DND-41 (cell line): ENCODE results near the gene BBS5.

Experiments used
- ATAC-seq: fragments of 200-7000 bp; cut with Tn5 transposase; 3 replicates; pipeline ENCODE4 v1.9.1; 2021; ENCODE audit warnings: low read depth; ENCODE audit not compliant: insufficient read depth
- DNase-seq: peaks from one replicate; pipeline ENCODE4 v3.0.0-alpha.2; 2020
- H2AFZ ChIP-seq: 2 replicates; pipeline ENCODE4 v1.6.0; 2012; ENCODE audit warnings: low read depth, low read length
- H3K27ac ChIP-seq: 2 replicates; pipeline ENCODE4 v1.5.1; 2012; ENCODE audit warnings: low read length, inconsistent platforms
- H3K27me3 ChIP-seq: fragments of 200-600 bp; sonication (generic); 2 replicates; pipeline ENCODE4 v1.6.0; 2012; ENCODE audit warnings: low read length, mild to moderate bottlenecking, inconsistent platforms; ENCODE audit not compliant: insufficient read depth, poor library complexity
- H3K36me3 ChIP-seq: 2 replicates; pipeline ENCODE4 v1.5.1; 2012; ENCODE audit warnings: low read length, inconsistent platforms; ENCODE audit not compliant: insufficient read depth
- H3K4me1 ChIP-seq: 2 replicates; pipeline ENCODE4 v1.5.1; 2012; ENCODE audit warnings: mild to moderate bottlenecking, low read length; ENCODE audit not compliant: insufficient read depth
- H3K4me2 ChIP-seq: 2 replicates; pipeline ENCODE4 v1.6.0; 2012; ENCODE audit warnings: mild to moderate bottlenecking, moderate library complexity, low read length, inconsistent platforms; ENCODE audit not compliant: insufficient read depth
- H3K4me3 ChIP-seq, 2 experiments: fragments of 200-600 bp in 1 of 2; shearing (Covaris generic) in 1 of 2; 2 replicates each; pipeline ENCODE4 v1.5.1; 2012 to 2016; ENCODE audit warnings: inconsistent platforms in 2 of 2, low read length in 2 of 2, mild to moderate bottlenecking in 2 of 2, low read depth in 1 of 2, moderate library complexity in 1 of 2
- H3K79me2 ChIP-seq: 2 replicates; pipeline ENCODE4 v1.6.0; 2012; ENCODE audit warnings: low read length, inconsistent platforms; ENCODE audit not compliant: insufficient read depth
- H3K9ac ChIP-seq: 2 replicates; pipeline ENCODE4 v1.6.0; 2012; ENCODE audit warnings: low read depth, mild to moderate bottlenecking, inconsistent platforms, low read length, moderate library complexity
- H3K9me3 ChIP-seq: 2 replicates; pipeline ENCODE4 v1.5.1; 2012; ENCODE audit warnings: low read length, moderate library complexity, mild to moderate bottlenecking, inconsistent platforms; ENCODE audit not compliant: insufficient read depth, severe bottlenecking
- H4K20me1 ChIP-seq: 2 replicates; pipeline ENCODE4 v1.6.0; 2012; ENCODE audit warnings: low read length; ENCODE audit not compliant: insufficient read depth
- EZH2 ChIP-seq: IDR thresholded peaks from 3 replicates; pipeline ENCODE4 v1.6.1; 2012; ENCODE audit warnings: borderline replicate concordance, low read depth, mild to moderate bottlenecking, moderate library complexity, low read length, inconsistent platforms; ENCODE audit not compliant: severe bottlenecking
- TF ChIP-seq, protein P1 (sequence below): IDR thresholded peaks from 2 replicates; pipeline ENCODE4 v1.5.1; 2012; ENCODE audit warnings: borderline replicate concordance, low read length, moderate library complexity, mild to moderate bottlenecking; ENCODE audit not compliant: poor library complexity, severe bottlenecking; ENCODE audit errors: extremely low read depth

Gene BBS5

DNA sequence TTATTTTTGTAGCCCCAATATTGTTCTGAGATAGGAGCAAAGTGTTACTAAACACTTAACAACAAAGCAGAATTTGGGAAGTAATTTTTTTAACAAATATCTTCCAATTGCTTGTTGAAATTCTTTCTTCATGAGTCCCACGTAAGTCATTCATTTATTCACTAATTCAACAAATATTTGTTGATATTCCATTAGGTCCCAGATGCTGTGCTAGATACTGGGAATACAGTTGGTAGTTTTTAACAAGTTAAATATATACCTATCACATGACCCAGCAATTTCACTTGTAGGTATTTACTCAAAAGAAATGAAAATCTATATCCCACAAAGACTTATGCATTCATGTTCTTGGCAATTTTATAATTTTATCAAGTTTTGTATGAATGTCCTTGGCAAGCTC, 7.0 kb upstream of the BBS5 start:
- Histone ChIP-seq H3K27ac (no peak overlapping the region), H3K9me3 (no peaks in the 10 kb centered on the region), H4K20me1 (no peaks in the 10 kb centered on the region), H3K4me1 (no peaks in the 10 kb centered on the region), H3K4me3 (no peak overlapping the region), H3K9ac (no peak overlapping the region), H2AFZ (no peak overlapping the region), H3K4me2 (no peak overlapping the region), H3K79me2 (no peaks in the 10 kb centered on the region), H3K27me3 (no peaks in the 10 kb centered on the region), H3K36me3 (no peaks in the 10 kb centered on the region)
- no peak for DNase-seq
- ATAC-seq, result no peak
- TF ChIP-seq EZH2, result no peak
- TF ChIP-seq, protein P1, sequence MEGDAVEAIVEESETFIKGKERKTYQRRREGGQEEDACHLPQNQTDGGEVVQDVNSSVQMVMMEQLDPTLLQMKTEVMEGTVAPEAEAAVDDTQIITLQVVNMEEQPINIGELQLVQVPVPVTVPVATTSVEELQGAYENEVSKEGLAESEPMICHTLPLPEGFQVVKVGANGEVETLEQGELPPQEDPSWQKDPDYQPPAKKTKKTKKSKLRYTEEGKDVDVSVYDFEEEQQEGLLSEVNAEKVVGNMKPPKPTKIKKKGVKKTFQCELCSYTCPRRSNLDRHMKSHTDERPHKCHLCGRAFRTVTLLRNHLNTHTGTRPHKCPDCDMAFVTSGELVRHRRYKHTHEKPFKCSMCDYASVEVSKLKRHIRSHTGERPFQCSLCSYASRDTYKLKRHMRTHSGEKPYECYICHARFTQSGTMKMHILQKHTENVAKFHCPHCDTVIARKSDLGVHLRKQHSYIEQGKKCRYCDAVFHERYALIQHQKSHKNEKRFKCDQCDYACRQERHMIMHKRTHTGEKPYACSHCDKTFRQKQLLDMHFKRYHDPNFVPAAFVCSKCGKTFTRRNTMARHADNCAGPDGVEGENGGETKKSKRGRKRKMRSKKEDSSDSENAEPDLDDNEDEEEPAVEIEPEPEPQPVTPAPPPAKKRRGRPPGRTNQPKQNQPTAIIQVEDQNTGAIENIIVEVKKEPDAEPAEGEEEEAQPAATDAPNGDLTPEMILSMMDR, result no peak

DNA sequence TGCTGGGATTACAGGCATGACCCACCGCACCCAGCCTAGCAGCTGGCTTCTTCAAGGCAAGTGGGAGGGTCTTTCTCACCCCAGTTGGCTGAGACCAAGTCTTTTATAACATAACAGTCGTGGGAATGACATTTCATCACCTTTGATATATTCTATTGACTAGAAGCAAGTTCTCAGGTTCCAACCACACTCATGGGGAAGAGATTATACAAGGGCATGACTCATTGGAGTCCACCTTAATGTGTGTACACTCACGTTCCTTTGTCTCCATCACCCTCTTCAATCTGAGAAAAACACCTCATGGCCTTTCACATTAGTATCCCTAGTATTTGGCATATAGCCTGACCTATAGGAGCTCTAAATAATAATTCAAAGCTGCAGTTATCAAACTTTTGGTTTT, 2.8 kb upstream of the BBS5 start:
- Histone ChIP-seq H3K27me3 (peaks cover 5% of the 10 kb centered on the region), H3K4me3 (no peak overlapping the region), H3K36me3 (no peaks in the 10 kb centered on the region), H3K9me3 (no peaks in the 10 kb centered on the region), H4K20me1 (no peaks in the 10 kb centered on the region), H3K4me2 (no peak overlapping the region), H3K4me1 (peaks cover 18% of the 10 kb centered on the region), H3K27ac (no peak overlapping the region), H2AFZ (no peak overlapping the region), H3K79me2 (no peaks in the 10 kb centered on the region), H3K9ac (no peak overlapping the region)
- ATAC-seq (no peak), DNase-seq (no peak)
- TF ChIP-seq, protein P1, result no peak
- TF ChIP-seq EZH2, result no peak

DNA sequence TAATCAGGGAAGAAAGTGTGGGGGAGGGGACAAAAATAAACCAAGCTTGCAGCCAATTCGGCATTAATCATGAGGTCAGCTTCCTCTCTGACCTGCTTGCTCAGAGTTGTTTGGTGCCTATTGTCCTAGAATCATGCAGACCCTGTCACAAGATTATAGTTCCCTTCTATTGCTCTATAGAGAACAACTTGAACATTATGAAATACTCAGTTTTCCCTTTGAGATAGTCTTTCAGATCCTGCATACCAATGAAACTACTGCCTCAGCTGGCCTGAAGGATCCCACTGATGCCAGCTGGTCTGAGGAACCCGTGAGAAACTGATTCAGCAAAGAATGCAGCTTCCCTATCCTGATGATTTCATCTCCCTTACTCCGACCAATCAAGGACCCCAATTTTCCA, 955 bp upstream of the BBS5 start:
- H4K20me1 ChIP-seq, result no peaks in the 10 kb centered on the region
- peak overlapping the region; percentile 93 for H2AFZ ChIP-seq

More for the DNA sequence above, 955 bp upstream of the BBS5 start:
- ATAC-seq, result no peak
- Histone ChIP-seq H3K9ac (no peak overlapping the region), H3K4me2 (no peak overlapping the region; the same call in 1 of the 2 replicates), H3K79me2 (no peaks in the 10 kb centered on the region), H3K27ac (no peak overlapping the region), H3K27me3 (peaks cover 5% of the 10 kb centered on the region), H3K36me3 (no peaks in the 10 kb centered on the region), H3K4me3 (no peak overlapping the region), H3K4me1 (peaks cover 18% of the 10 kb centered on the region), H3K9me3 (no peaks in the 10 kb centered on the region)
- DNase-seq, result no peak
- TF ChIP-seq, protein P1, result no peak
- no peak for TF ChIP-seq EZH2
